Progenitor cell of endocrine pancreas (in vitro differentiated cells): ENCODE measurements around the gene ABLIM2. TPM values are rescaled to one million over a fixed set of nuclear protein-coding genes. Genes with fewer than 3 reads are reported as not detected.

ENCODE experiments used
- DNase-seq: peaks from one replicate; pipeline ENCODE4 v3.0.0; 2021; ENCODE audit warnings: low spot score; ENCODE audit not compliant: unreplicated experiment
- H3K27ac Mint-ChIP-seq: 2 replicates; pipeline ENCODE4 v1.8.0; 2021; ENCODE audit warnings: mild to moderate bottlenecking, moderate library complexity, mixed read lengths
- H3K27me3 Mint-ChIP-seq: 2 replicates; pipeline ENCODE4 v1.8.0; 2021; ENCODE audit warnings: mixed read lengths
- H3K36me3 Mint-ChIP-seq: 2 replicates; pipeline ENCODE4 v1.8.0; 2022; ENCODE audit warnings: mixed read lengths; ENCODE audit not compliant: insufficient read depth
- H3K4me1 Mint-ChIP-seq: 2 replicates; pipeline ENCODE4 v1.8.0; 2021; ENCODE audit warnings: low read depth, mixed read lengths
- H3K4me3 Mint-ChIP-seq: 2 replicates; pipeline ENCODE4 v1.8.0; 2021; ENCODE audit warnings: low read depth, mild to moderate bottlenecking, moderate library complexity, mixed read lengths
- H3K9me3 Mint-ChIP-seq: 2 replicates; pipeline ENCODE4 v1.8.0; 2021; ENCODE audit warnings: low read depth, mixed read lengths
- CTCF ChIP-seq: fragments of 200-600 bp; sonication (generic); IDR thresholded peaks from one replicate; pipeline ENCODE4 v1.5.0; 2021; ENCODE audit warnings: antibody characterized with exemption, mild to moderate bottlenecking; ENCODE audit not compliant: unreplicated experiment
- total RNA-seq: library from RNA; stranded (reverse); gene quantifications from 2 replicates; pipeline ENCODE4 v1.2.1, GENCODE V29; 2021

The ABLIM2 gene
- total RNA-seq, 1 donor from 2014 or later = 5.7 TPM

DNA sequence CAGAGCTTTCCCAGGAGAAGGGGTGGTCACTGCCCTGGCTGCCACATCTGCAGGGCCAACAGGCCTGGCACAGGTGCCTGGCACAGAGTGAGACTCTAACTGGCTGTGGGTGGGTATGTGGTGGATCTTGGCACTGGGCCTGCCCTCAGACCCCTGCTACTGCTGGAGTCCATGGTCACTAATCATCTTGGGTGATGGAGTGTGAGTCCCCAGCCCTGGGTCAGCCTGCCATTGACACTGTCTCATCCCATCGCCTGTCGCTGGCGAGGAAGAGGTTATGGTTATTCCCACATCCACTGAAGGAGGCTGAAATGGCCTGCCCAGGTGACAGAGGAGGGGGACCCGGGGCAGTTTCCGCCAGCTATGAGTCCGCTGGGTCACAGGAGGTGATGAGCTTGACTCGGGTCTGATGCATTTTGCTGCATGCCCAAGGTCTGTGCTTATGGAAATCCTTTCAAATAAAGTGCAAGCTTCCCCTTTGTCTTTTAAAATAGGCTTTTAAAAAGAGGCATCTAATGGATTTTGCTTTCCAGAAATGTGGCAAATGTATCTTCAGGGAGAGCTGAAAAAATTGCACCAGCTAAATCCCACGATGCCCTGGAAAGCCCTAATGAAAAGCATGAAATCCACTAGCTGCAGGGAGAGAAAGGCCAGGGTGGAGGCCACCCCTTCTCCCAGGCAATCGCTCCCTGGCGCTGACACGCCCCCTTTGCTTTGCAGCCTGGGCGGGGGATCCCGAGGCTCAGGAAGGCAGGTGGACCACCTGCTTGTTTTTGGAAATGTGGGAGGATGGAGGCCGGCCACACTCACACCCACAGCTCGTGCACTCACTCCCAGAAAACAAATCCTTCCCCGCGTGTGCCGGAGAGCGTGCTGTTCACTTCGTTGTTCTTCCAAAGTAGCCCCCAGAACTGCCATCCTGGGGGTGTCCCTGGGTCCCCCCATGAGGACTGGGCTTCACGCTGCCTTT is 54.9 kb downstream of the ABLIM2 start:
- TF ChIP-seq CTCF = no peak
- DNase-seq = no peak
- Mint-ChIP-seq H3K9me3 (no peaks in the 10 kb centered on the region), H3K4me1 (peaks cover 3% of the 10 kb centered on the region), H3K36me3 (peaks cover 2% of the 10 kb centered on the region), H3K27me3 (peaks cover 10% of the 10 kb centered on the region), H3K4me3 (no peak overlapping the region), H3K27ac (no peak overlapping the region)

DNA sequence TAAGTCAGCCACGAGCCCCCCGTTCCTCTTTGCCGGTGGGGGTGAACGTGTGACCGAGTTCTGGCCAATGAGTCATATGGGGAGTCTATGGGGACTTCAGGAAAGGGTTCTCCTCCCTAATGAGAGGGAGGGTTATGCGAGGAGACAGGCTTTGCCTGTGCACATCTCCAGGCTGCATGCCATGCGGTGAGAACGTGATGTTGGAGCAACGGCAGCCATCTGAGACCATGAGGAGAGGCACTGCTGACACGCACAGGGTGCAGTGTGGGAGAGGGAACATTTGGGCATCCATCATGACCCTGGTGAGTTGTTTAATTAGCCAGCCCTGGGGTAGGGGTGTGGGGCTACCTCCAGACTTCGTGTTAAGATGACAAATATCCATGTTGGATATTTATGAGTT is 55.8 kb downstream of the ABLIM2 start:
- no peak for DNase-seq
- Mint-ChIP-seq H3K9me3 (no peaks in the 10 kb centered on the region), H3K4me3 (no peak overlapping the region), H3K27me3 (peaks cover 10% of the 10 kb centered on the region), H3K4me1 (no peaks in the 10 kb centered on the region), H3K27ac (no peak overlapping the region), H3K36me3 (peaks cover 2% of the 10 kb centered on the region)
- TF ChIP-seq CTCF = no peak

- DNase-seq = no peak
- no peaks in the 10 kb centered on the region for H3K9me3 Mint-ChIP-seq
- H3K36me3 Mint-ChIP-seq = peaks cover 2% of the 10 kb centered on the region
- no peak overlapping the region for H3K27ac Mint-ChIP-seq
- peaks cover 10% of the 10 kb centered on the region for H3K27me3 Mint-ChIP-seq
- H3K4me1 Mint-ChIP-seq = no peaks in the 10 kb centered on the region
- TF ChIP-seq CTCF = no peak
- H3K4me3 Mint-ChIP-seq = no peak overlapping the region
Observed at GRCh38 chr4:8102076-8102355, 56.6 kb downstream of the ABLIM2 start.

DNA sequence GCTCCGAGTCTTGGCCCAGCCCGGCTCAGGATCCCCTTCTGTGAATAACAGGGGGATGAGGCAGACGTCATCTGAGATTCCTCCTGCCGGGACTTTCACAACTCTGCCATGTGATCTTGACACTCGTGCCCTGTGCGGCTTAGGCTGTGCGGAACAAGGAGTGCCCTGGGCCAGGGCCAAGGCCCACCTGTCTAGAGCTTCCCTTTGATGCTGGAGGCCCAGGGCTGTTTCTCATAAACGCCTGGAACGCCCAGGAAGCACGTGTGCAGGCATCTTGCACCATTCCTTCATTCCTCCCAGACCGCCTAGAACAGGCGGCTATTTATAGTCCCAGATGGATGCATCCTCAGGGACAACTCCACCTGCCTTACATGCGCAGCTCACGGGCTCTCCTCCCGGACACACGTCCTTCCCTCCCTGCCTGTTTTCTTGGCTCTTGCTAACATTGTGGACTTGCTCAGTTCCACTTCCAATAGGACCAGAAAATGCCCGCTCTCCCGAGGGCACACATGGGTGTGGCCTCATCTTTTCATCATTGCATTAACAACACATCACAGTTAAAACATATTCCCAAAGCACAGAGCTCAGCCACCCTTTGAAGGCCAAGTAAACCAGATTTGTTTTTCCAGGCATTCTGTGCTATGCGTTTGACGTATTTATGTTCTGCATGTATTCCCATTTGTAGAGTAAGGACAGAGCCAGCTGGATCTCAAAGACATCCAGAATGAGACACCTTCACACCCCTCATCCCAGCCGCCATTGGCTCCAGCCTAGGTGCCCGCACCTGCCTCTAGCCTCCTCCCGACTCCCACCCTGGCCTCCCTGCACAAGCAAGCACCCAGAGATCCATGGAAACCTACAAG is 57.2 kb downstream of the ABLIM2 start:
- H3K27me3 Mint-ChIP-seq = peaks cover 10% of the 10 kb centered on the region

More for the DNA sequence above, 57.2 kb downstream of the ABLIM2 start:
- Mint-ChIP-seq H3K27ac (no peak overlapping the region), H3K9me3 (no peaks in the 10 kb centered on the region), H3K4me3 (no peak overlapping the region), H3K4me1 (no peaks in the 10 kb centered on the region), H3K36me3 (peaks cover 2% of the 10 kb centered on the region)
- DNase-seq = no peak
- no peak for TF ChIP-seq CTCF
